ENCODE measurements around the gene NBAS. TPM values are rescaled to one million over a fixed set of nuclear protein-coding genes. Genes with fewer than 3 reads are reported as not detected.
A peak's percentile ranks its signal among the peaks of the same experiment; 100 is the strongest.

The NBAS gene
- total RNA-seq, 1 experiment from 2014 or later, result 28.9 TPM

GRCh38 chr2:15577071-15577735, 16.1 kb upstream of the NBAS start:
- Histone ChIP-seq H4K20me1 (ENCODE audit: insufficient read depth) (no peaks in the 10 kb centered on the region), H3K9me2 (ENCODE audit: insufficient read depth) (no peaks in the 10 kb centered on the region), H2AFZ (no peak overlapping the region), H3K27me3 (ENCODE audit: insufficient read depth, low read depth) (no peaks in the 10 kb centered on the region), H3K36me3 (ENCODE audit: low read depth) (no peaks in the 10 kb centered on the region), H3F3A (ENCODE audit: insufficient read depth, low read depth) (no peaks in the 10 kb centered on the region), H3K4me3 (no peak overlapping the region), H3K4me1 (replicated peaks; ENCODE audit: insufficient read depth) (no peaks in the 10 kb centered on the region), H3K27ac (no peak overlapping the region), H3K9me3 (ENCODE audit: insufficient read depth, low read depth) (no peaks in the 10 kb centered on the region), H3K4me2 (no peak overlapping the region), H3K79me2 (ENCODE audit: low read depth) (no peaks in the 10 kb centered on the region)
- BruUV-seq (replicated peaks), result no TSS peak
- no peak for TF ChIP-seq EZH2 (IDR thresholded peaks at IDR 0.05; ENCODE audit: low read depth)
- peak; percentile 88 for TF ChIP-seq CTCF (conservative IDR thresholded peaks at IDR 0.05)
- ChIA-PET POLR2A (ENCODE audit: unreplicated experiment) (interaction anchor here (0.5 kb wide), 1 partner anchor 11 kb away, joined by 3 read pairs; no protein-coding TSS in a partner anchor), CTCF (interaction anchor here (0.6 to 0.8 kb wide), 3 partner anchors 9 to 1391 kb away, joined by 3 to 4 read pairs (median 3); no protein-coding TSS in a partner anchor)
- DNase-seq, result peak; percentile 62 to 72
- intact Hi-C loops (cut with micrococcal nuclease; ENCODE audit: unreplicated experiment), result loop anchor here (2.0 kb wide), 1 partner anchor 674 kb away; no protein-coding TSS in a partner anchor

- CTCF ChIA-PET, result no interaction called here
Measured at GRCh38 chr2:15571729-15572128, 10.6 kb upstream of the NBAS start.

GRCh38 chr2:15570104-15570503, 9.0 kb upstream of the NBAS start:
- no peaks in the 10 kb centered on the region for H3K36me3 ChIP-seq (ENCODE audit: low read depth)
- H3K4me1 ChIP-seq (replicated peaks; ENCODE audit: insufficient read depth), result no peaks in the 10 kb centered on the region
- no TSS peak for BruUV-seq (replicated peaks)
- H2AFZ ChIP-seq, result no peak overlapping the region
- no peaks in the 10 kb centered on the region for H3K27me3 ChIP-seq (ENCODE audit: insufficient read depth, low read depth)
- no peak overlapping the region for H3K4me2 ChIP-seq
- no peak overlapping the region for H3K27ac ChIP-seq
- intact Hi-C loops (cut with micrococcal nuclease; ENCODE audit: unreplicated experiment), result no loop called here
- no peaks in the 10 kb centered on the region for H3K9me3 ChIP-seq (ENCODE audit: insufficient read depth, low read depth)
- H4K20me1 ChIP-seq (ENCODE audit: insufficient read depth), result no peaks in the 10 kb centered on the region
- no peaks in the 10 kb centered on the region for H3K9me2 ChIP-seq (ENCODE audit: insufficient read depth)
- ChIA-PET CTCF (no interaction called here), POLR2A (ENCODE audit: unreplicated experiment) (no interaction called here)
- no peak overlapping the region for H3K4me3 ChIP-seq
- no peaks in the 10 kb centered on the region for H3F3A ChIP-seq (ENCODE audit: insufficient read depth, low read depth)
- TF ChIP-seq EZH2 (IDR thresholded peaks at IDR 0.05; ENCODE audit: low read depth), result no peak
- TF ChIP-seq CTCF (conservative IDR thresholded peaks at IDR 0.05), result no peak
- no peaks in the 10 kb centered on the region for H3K79me2 ChIP-seq (ENCODE audit: low read depth)
- no peak for DNase-seq

More at GRCh38 chr2:15571729-15572128, 10.6 kb upstream of the NBAS start:
- H3K79me2 ChIP-seq (ENCODE audit: low read depth), result no peaks in the 10 kb centered on the region
- no peaks in the 10 kb centered on the region for H3K9me2 ChIP-seq (ENCODE audit: insufficient read depth)
- no peaks in the 10 kb centered on the region for H3K9me3 ChIP-seq (ENCODE audit: insufficient read depth, low read depth)
- no peak for TF ChIP-seq CTCF (conservative IDR thresholded peaks at IDR 0.05)
- TF ChIP-seq EZH2 (IDR thresholded peaks at IDR 0.05; ENCODE audit: low read depth), result no peak
- no TSS peak for BruUV-seq (replicated peaks)
- H4K20me1 ChIP-seq (ENCODE audit: insufficient read depth), result no peaks in the 10 kb centered on the region
- H3K4me1 ChIP-seq (replicated peaks; ENCODE audit: insufficient read depth), result no peaks in the 10 kb centered on the region
- H2AFZ ChIP-seq, result no peak overlapping the region; the same call in 1 of the 2 replicates
- no peak overlapping the region for H3K4me3 ChIP-seq
- intact Hi-C loops (cut with micrococcal nuclease; ENCODE audit: unreplicated experiment), result no loop called here
- H3F3A ChIP-seq (ENCODE audit: insufficient read depth, low read depth), result no peaks in the 10 kb centered on the region
- POLR2A ChIA-PET (ENCODE audit: unreplicated experiment), result no interaction called here
- H3K27ac ChIP-seq, result no peak overlapping the region
- no peaks in the 10 kb centered on the region for H3K36me3 ChIP-seq (ENCODE audit: low read depth)
- no peak overlapping the region for H3K4me2 ChIP-seq
- DNase-seq, result no peak
- H3K27me3 ChIP-seq (ENCODE audit: insufficient read depth, low read depth), result no peaks in the 10 kb centered on the region
